WTC11 (cell line): Measurements from ENCODE around the gene RUSF1. TPM values are rescaled to one million over a fixed set of nuclear protein-coding genes. Genes with fewer than 3 reads are reported as not detected.
A peak's percentile ranks its signal among the peaks of the same experiment; 100 is the strongest.

Source experiments
- ATAC-seq: fragments of 200-7000 bp; cut with Tn5 transposase; 2 replicates; pipeline ENCODE4 v1.10.0; 2021; ENCODE audit warnings: mild to moderate bottlenecking, moderate library complexity
- CTCF ChIA-PET: fragments of 300-600 bp; sonication (Branson Sonifier 250); formaldehyde crosslinking; loops from one replicate; lab custom pipeline; 2021; ENCODE audit warnings: antibody characterized with exemption; lab: Charles Lee
- POLR2A ChIA-PET: fragments of 350-600 bp; sonication (Branson Sonifier 250); formaldehyde crosslinking; loops from one replicate; lab custom pipeline; 2021; ENCODE audit warnings: antibody characterized with exemption; lab: Charles Lee
- DNase-seq: peaks from one replicate; pipeline ENCODE4 v3.0.0; 2021; ENCODE audit warnings: low spot score
- H3K27ac Mint-ChIP-seq: 2 replicates; pipeline ENCODE4 v1.8.0; 2021; ENCODE audit warnings: mixed read lengths
- H3K27me3 Mint-ChIP-seq: 2 replicates; pipeline ENCODE4 v1.8.0; 2021; ENCODE audit warnings: low read depth, mild to moderate bottlenecking, moderate library complexity, mixed read lengths
- H3K36me3 Mint-ChIP-seq: 2 replicates; pipeline ENCODE4 v1.8.0; 2021; ENCODE audit warnings: mixed read lengths
- H3K4me1 Mint-ChIP-seq: 2 replicates; pipeline ENCODE4 v1.8.0; 2022; ENCODE audit warnings: mixed read lengths
- H3K4me3 Mint-ChIP-seq: 2 replicates; pipeline ENCODE4 v1.8.0; 2021; ENCODE audit warnings: mild to moderate bottlenecking, moderate library complexity, mixed read lengths
- H3K9me3 Mint-ChIP-seq: 2 replicates; pipeline ENCODE4 v1.8.0; 2021; ENCODE audit warnings: mixed read lengths
- ARID4B ChIP-seq: sonication (generic); formaldehyde crosslinking; IDR thresholded peaks from 2 replicates; pipeline ENCODE4 v1.8.0; 2023; ENCODE audit warnings: missing genetic modification reagents, mild to moderate bottlenecking, borderline replicate concordance
- ATF2 ChIP-seq: sonication (generic); formaldehyde crosslinking; IDR thresholded peaks from 2 replicates; pipeline ENCODE4 v1.8.1; 2022; ENCODE audit warnings: low read depth, missing genetic modification reagents, borderline replicate concordance
- ATF3 ChIP-seq: sonication (generic); formaldehyde crosslinking; conservative IDR thresholded peaks from 2 replicates; pipeline ENCODE4 v1.8.1; 2022; ENCODE audit warnings: mild to moderate bottlenecking, missing genetic modification reagents
- CBFB ChIP-seq: sonication (generic); formaldehyde crosslinking; IDR thresholded peaks from 2 replicates; pipeline ENCODE4 v1.8.1; 2022; ENCODE audit warnings: mild to moderate bottlenecking, low read depth, missing genetic modification reagents
- ESRRA ChIP-seq: sonication (generic); formaldehyde crosslinking; IDR thresholded peaks from 2 replicates; pipeline ENCODE4 v1.8.1; 2022; ENCODE audit warnings: mild to moderate bottlenecking, missing genetic modification reagents, borderline replicate concordance
- GABPB1 ChIP-seq: sonication (generic); formaldehyde crosslinking; IDR thresholded peaks from 2 replicates; pipeline ENCODE4 v1.8.1; 2023; ENCODE audit warnings: mild to moderate bottlenecking, missing genetic modification reagents
- IRF1 ChIP-seq: sonication (generic); formaldehyde crosslinking; IDR thresholded peaks from 2 replicates; pipeline ENCODE4 v1.8.0; 2023; ENCODE audit warnings: missing genetic modification reagents
- JUN ChIP-seq: sonication (generic); formaldehyde crosslinking; IDR thresholded peaks from 2 replicates; pipeline ENCODE4 v1.8.0; 2023; ENCODE audit warnings: mild to moderate bottlenecking, missing genetic modification reagents
- MLX ChIP-seq: sonication (generic); formaldehyde crosslinking; IDR thresholded peaks from 2 replicates; pipeline ENCODE4 v1.8.1; 2023; ENCODE audit warnings: mild to moderate bottlenecking, missing genetic modification reagents, moderate library complexity
- OVOL2 ChIP-seq: fragments of 250-450 bp; sonication (Bioruptor Pico); IDR thresholded peaks from 2 replicates; pipeline ENCODE4 v1.9.0; 2021; ENCODE audit warnings: mild to moderate bottlenecking, borderline replicate concordance
- RORB ChIP-seq: fragments of 250-450 bp; sonication (Bioruptor Pico); IDR thresholded peaks from 2 replicates; pipeline ENCODE4 v1.9.0; 2021; ENCODE audit warnings: mild to moderate bottlenecking
- TEAD1 ChIP-seq: sonication (generic); formaldehyde crosslinking; IDR thresholded peaks from 2 replicates; pipeline ENCODE4 v1.8.0; 2022; ENCODE audit warnings: mild to moderate bottlenecking, missing genetic modification reagents
- TEAD4 ChIP-seq: sonication (generic); formaldehyde crosslinking; IDR thresholded peaks from 2 replicates; pipeline ENCODE4 v1.8.0; 2022; ENCODE audit warnings: mild to moderate bottlenecking, missing genetic modification reagents
- TP53 ChIP-seq: sonication (generic); formaldehyde crosslinking; IDR thresholded peaks from 2 replicates; pipeline ENCODE4 v1.8.1; 2023; ENCODE audit warnings: mild to moderate bottlenecking, missing genetic modification reagents
- ZNF121 ChIP-seq: sonication (generic); formaldehyde crosslinking; IDR thresholded peaks from 2 replicates; pipeline ENCODE4 v1.8.0; 2023; ENCODE audit warnings: missing genetic modification reagents
- ZNF138 ChIP-seq: sonication (generic); formaldehyde crosslinking; conservative IDR thresholded peaks from 2 replicates; pipeline ENCODE4 v1.8.1; 2022; ENCODE audit warnings: mild to moderate bottlenecking, moderate library complexity, missing genetic modification reagents
- total RNA-seq: library from RNA; stranded (reverse); gene quantifications from 3 replicates; pipeline ENCODE4 v1.2.3, GENCODE V29; 2021
- TF ChIP-seq, protein P1 (sequence below): sonication (generic); formaldehyde crosslinking; IDR thresholded peaks from 2 replicates; pipeline ENCODE4 v1.8.0; 2022; ENCODE audit warnings: mild to moderate bottlenecking, missing genetic modification reagents

RUSF1 gene
- total RNA-seq, 1 experiment from 2014 or later, result 35.9 TPM

DNA sequence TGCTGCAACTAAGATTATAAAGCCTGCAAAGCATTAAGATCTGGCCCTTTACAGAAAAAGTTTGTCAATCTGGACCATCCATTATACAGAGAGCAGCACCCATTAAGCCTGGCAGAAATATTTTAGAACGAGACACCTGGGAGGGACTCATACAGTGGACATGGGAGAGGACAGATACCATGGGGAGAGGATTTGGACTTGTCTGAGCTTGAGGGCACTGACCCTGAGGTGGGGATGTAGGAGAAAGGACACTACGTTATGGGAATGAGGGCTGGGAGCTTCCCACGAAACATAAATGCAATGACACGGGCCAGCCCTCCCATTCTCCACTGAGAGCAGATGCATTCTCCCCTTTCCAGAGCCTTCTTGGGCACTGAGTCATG is 6.2 kb downstream of the RUSF1 start (continued):
- no peak for TF ChIP-seq ZNF138

DNA sequence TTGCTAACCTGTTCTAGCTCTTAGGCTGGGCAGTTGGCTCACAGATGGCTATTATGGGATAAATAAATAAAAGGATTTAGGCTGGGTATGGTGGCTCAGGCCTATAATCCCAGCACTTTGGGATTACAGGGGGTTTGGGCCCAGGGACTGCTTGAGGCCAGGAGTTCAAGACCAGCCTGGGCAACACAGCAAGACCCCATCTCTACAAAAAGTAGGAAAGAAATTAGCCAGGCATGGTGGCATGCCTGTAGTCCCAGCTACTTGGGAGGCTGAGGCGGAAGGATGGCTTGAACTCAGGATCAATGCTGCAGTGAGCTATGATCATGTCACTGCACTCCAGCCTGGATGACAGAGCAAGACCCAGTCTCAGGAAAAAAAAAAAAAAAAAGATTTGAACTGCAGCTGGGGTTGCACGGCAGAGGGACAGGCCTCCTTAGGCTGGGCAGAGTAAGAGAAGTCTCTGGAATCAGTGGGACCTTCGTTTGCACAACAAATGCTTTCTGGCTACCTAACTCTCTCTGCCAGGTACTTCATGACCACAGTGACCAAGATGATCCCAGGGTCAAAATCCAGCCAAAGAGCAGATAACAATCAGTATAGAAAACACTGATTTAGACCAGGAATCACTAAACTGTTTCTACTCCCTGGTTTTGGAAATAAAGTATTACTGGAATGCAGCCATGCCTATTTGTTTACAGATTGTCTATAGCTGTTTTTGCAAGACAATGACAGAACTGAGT is 6.8 kb downstream of the RUSF1 start:
- POLR2A ChIA-PET, result interaction anchor here (1.0 to 1.3 kb wide), 2 partner anchors 13 to 27 kb away, joined by 3 read pairs; no protein-coding TSS in a partner anchor
- peaks cover 21% of the 10 kb centered on the region for H3K4me1 Mint-ChIP-seq

DNA sequence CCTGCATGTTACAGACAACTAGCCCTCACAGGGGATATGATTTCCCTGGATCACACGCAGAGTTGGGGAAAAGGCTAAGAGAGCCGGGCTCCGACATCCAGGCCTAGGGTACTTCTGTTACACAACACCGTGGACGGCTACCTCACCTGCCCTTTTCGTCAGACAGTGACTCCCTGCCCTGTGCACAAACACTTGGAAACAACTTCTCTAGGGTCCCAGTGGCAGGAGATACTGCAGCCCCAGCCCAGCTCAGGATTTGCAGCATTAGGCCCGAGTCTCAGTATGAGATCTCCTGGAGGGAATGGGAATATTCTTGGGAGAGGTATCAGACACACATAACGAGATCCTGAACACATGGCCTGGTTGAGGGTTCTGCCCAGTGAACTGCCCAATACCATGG is 8.3 kb downstream of the RUSF1 start:
- POLR2A ChIA-PET, result no interaction called here
- TF ChIP-seq OVOL2 (no peak), TP53 (CRISPR knock-in tag) (no peak), TEAD4 (CRISPR knock-in tag) (no peak), ATF3 (CRISPR knock-in tag) (no peak), ATF2 (no peak), JUN (CRISPR knock-in tag) (no peak), ZNF121 (CRISPR knock-in tag) (no peak), IRF1 (CRISPR knock-in tag) (no peak), MLX (no peak), CBFB (CRISPR knock-in tag) (no peak), TEAD1 (CRISPR knock-in tag) (no peak), RORB (CRISPR knock-in tag) (no peak)
- TF ChIP-seq, protein P1, sequence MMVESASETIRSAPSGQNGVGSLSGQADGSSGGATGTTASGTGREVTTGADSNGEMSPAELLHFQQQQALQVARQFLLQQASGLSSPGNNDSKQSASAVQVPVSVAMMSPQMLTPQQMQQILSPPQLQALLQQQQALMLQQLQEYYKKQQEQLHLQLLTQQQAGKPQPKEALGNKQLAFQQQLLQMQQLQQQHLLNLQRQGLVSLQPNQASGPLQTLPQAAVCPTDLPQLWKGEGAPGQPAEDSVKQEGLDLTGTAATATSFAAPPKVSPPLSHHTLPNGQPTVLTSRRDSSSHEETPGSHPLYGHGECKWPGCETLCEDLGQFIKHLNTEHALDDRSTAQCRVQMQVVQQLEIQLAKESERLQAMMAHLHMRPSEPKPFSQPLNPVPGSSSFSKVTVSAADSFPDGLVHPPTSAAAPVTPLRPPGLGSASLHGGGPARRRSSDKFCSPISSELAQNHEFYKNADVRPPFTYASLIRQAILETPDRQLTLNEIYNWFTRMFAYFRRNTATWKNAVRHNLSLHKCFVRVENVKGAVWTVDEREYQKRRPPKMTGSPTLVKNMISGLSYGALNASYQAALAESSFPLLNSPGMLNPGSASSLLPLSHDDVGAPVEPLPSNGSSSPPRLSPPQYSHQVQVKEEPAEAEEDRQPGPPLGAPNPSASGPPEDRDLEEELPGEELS (CRISPR knock-in tag), result no peak

More for the DNA sequence above, 6.8 kb downstream of the RUSF1 start:
- DNase-seq (no peak), ATAC-seq (peak; percentile 61)
- Mint-ChIP-seq H3K9me3 (no peaks in the 10 kb centered on the region), H3K27ac (no peak overlapping the region), H3K27me3 (no peaks in the 10 kb centered on the region), H3K36me3 (peaks cover 10% of the 10 kb centered on the region), H3K4me3 (peak overlapping the region; percentile 2; the same call in 1 of the 2 replicates)
- TF ChIP-seq ARID4B (CRISPR knock-in tag) (no peak), ZNF121 (CRISPR knock-in tag) (peak; percentile 72; the same call in 1 of the 2 replicates), ESRRA (no peak), GABPB1 (CRISPR knock-in tag) (no peak), TEAD4 (CRISPR knock-in tag) (no peak)
- CTCF ChIA-PET, result interaction anchor here (0.7 to 3.0 kb wide), 4 partner anchors 13 to 44 kb away, joined by 4 to 12 read pairs (median 8); no protein-coding TSS in a partner anchor

More for the DNA sequence above, 8.3 kb downstream of the RUSF1 start:
- Mint-ChIP-seq H3K36me3 (peaks cover 10% of the 10 kb centered on the region), H3K4me1 (peaks cover 21% of the 10 kb centered on the region), H3K27me3 (no peaks in the 10 kb centered on the region), H3K9me3 (no peaks in the 10 kb centered on the region), H3K27ac (no peak overlapping the region), H3K4me3 (no peak overlapping the region)
- no peak for DNase-seq
- CTCF ChIA-PET, result interaction anchor here (1.2 to 1.9 kb wide), 2 partner anchors 11 to 23 kb away, joined by 3 to 12 read pairs; no protein-coding TSS in a partner anchor
- no peak for ATAC-seq
